IMR-90 (cell line): ENCODE measurements around the gene HFE. TPM values are rescaled to one million over a fixed set of nuclear protein-coding genes. Genes with fewer than 3 reads are reported as not detected.
A peak's percentile ranks its signal among the peaks of the same experiment; 100 is the strongest.

Experiments used
- ATAC-seq: fragments of 200-7000 bp; cut with Tn5 transposase; 2 replicates; pipeline ENCODE4 v1.9.1; 2020; ENCODE audit warnings: low read depth, mild to moderate bottlenecking, moderate library complexity
- BruUV-seq: library from RNA; stranded (reverse); fragments of 400-500 nt; replicated peaks from 2 replicates; lab custom pipeline; 2021; lab: Mats Ljungman, UMichigan
- CTCF ChIA-PET: fragments of 300-600 bp; formaldehyde crosslinking; extraction: SDS; loops from one replicate; lab custom pipeline; 2021; ENCODE audit warnings: antibody characterized with exemption; lab: Yijun Ruan, JAX
- POLR2A ChIA-PET: fragments of 300-600 bp; sonication (Branson Sonifier 250); formaldehyde crosslinking; loops from one replicate; lab custom pipeline; 2022; ENCODE audit warnings: antibody characterized with exemption; ENCODE audit not compliant: unreplicated experiment; lab: Charles Lee
- DNase-seq: peaks from one replicate; pipeline ENCODE4 v3.0.0; 2013
- H2AFZ ChIP-seq: replicated peaks from 2 replicates; pipeline ENCODE3; 2013; ENCODE audit warnings: low read length, mild to moderate bottlenecking; ENCODE audit not compliant: poor library complexity
- H2AK5ac ChIP-seq: 2 replicates; pipeline ENCODE4 v1.6.1; 2013; ENCODE audit warnings: low read depth, low read length, inconsistent platforms
- H2AK9ac ChIP-seq: replicated peaks from 2 replicates; pipeline ENCODE3; 2013; ENCODE audit warnings: mild to moderate bottlenecking, low read depth, low read length, moderate library complexity; ENCODE audit not compliant: poor library complexity
- H2BK120ac ChIP-seq: 2 replicates; pipeline ENCODE4 v1.6.1; 2013; ENCODE audit warnings: low read depth, low read length, inconsistent platforms
- H2BK15ac ChIP-seq: 3 replicates; pipeline ENCODE4 v1.6.1; 2013; ENCODE audit warnings: low read depth, low read length, inconsistent platforms
- H2BK20ac ChIP-seq: 2 replicates; pipeline ENCODE4 v1.6.1; 2013; ENCODE audit warnings: low read depth, mild to moderate bottlenecking, inconsistent platforms, low read length, moderate library complexity
- H2BK5ac ChIP-seq: 2 replicates; pipeline ENCODE4 v1.6.1; 2013; ENCODE audit warnings: mild to moderate bottlenecking, low read depth, low read length, inconsistent platforms; ENCODE audit not compliant: poor library complexity, severe bottlenecking
- H3K14ac ChIP-seq: replicated peaks from 2 replicates; pipeline ENCODE4 v1.6.1; 2013; ENCODE audit warnings: low read depth, low read length, inconsistent platforms
- H3K18ac ChIP-seq: 2 replicates; pipeline ENCODE4 v1.6.1; 2013; ENCODE audit warnings: low read depth, low read length, control low read depth
- H3K23ac ChIP-seq: 2 replicates; pipeline ENCODE4 v1.6.1; 2013; ENCODE audit warnings: low read depth, low read length, inconsistent platforms
- H3K27ac ChIP-seq: 2 replicates; pipeline ENCODE4 v1.5.1; 2013; ENCODE audit warnings: mild to moderate bottlenecking, control low read depth, low read length; ENCODE audit not compliant: insufficient read depth
- H3K27me3 ChIP-seq: 2 replicates; pipeline ENCODE4 v1.6.1; 2013; ENCODE audit warnings: low read length; ENCODE audit not compliant: control insufficient read depth, insufficient read depth
- H3K36me3 ChIP-seq: 2 replicates; pipeline ENCODE4 v1.6.1; 2013; ENCODE audit warnings: low read length, mixed read lengths; ENCODE audit not compliant: control insufficient read depth, insufficient read depth
- H3K4ac ChIP-seq: 2 replicates; pipeline ENCODE4 v1.6.1; 2013; ENCODE audit warnings: low read depth, low read length, inconsistent platforms
- H3K4me1 ChIP-seq: 2 replicates; pipeline ENCODE4 v1.6.1; 2013; ENCODE audit warnings: low read length, mixed read lengths; ENCODE audit not compliant: control insufficient read depth, insufficient read depth
- H3K4me2 ChIP-seq: 2 replicates; pipeline ENCODE4 v1.6.1; 2013; ENCODE audit warnings: low read depth, mild to moderate bottlenecking, control low read depth, low read length, moderate library complexity
- H3K4me3 ChIP-seq: 2 replicates; pipeline ENCODE4 v1.5.1; 2013; ENCODE audit warnings: low read depth, mild to moderate bottlenecking, control low read depth, low read length, moderate library complexity; ENCODE audit not compliant: insufficient read depth
- H3K56ac ChIP-seq: 2 replicates; pipeline ENCODE4 v1.6.1; 2013; ENCODE audit warnings: low read length, inconsistent platforms; ENCODE audit not compliant: insufficient read depth; ENCODE audit errors: extremely low read depth
- H3K79me1 ChIP-seq, 2 experiments: 2 replicates each; pipeline ENCODE4 v1.6.1; 2013; ENCODE audit warnings: low read length in 2 of 2, inconsistent platforms in 1 of 2, low read depth in 1 of 2
- H3K9ac ChIP-seq: 2 replicates; pipeline ENCODE4 v1.6.1; 2013; ENCODE audit warnings: low read depth, low read length, control low read depth
- H3K9me1 ChIP-seq: 2 replicates; pipeline ENCODE4 v1.6.1; 2013; ENCODE audit warnings: low read length, inconsistent platforms; ENCODE audit not compliant: insufficient read depth
- H3K9me3 ChIP-seq: 2 replicates; pipeline ENCODE4 v1.6.1; 2013; ENCODE audit warnings: low read length; ENCODE audit not compliant: control insufficient read depth, insufficient read depth
- H4K20me1 ChIP-seq: 2 replicates; pipeline ENCODE4 v1.6.1; 2013; ENCODE audit warnings: low read length, inconsistent platforms; ENCODE audit not compliant: insufficient read depth
- H4K5ac ChIP-seq: 2 replicates; pipeline ENCODE4 v1.6.1; 2013; ENCODE audit warnings: mild to moderate bottlenecking, low read depth, low read length, control low read depth
- H4K8ac ChIP-seq, 2 experiments: 2 replicates each; pipeline ENCODE4 v1.6.1; 2013; ENCODE audit warnings: low read depth in 2 of 2, low read length in 2 of 2, control low read depth in 1 of 2, inconsistent platforms in 1 of 2
- H4K91ac ChIP-seq: 2 replicates; pipeline ENCODE4 v1.6.1; 2013; ENCODE audit warnings: low read depth, low read length, inconsistent platforms; ENCODE audit not compliant: insufficient read depth
- BHLHE40 ChIP-seq: fragments of 150-350 bp; IDR thresholded peaks from 2 replicates; pipeline ENCODE4 v1.6.1; 2016; ENCODE audit warnings: mild to moderate bottlenecking, low read depth, low read length
- CEBPB ChIP-seq: IDR thresholded peaks from 2 replicates; pipeline ENCODE4 v1.6.1; 2012; ENCODE audit warnings: low read depth, low read length, improper control_type of control experiment
- CHD1 ChIP-seq: IDR thresholded peaks from 2 replicates; pipeline ENCODE4 v1.6.1; 2012; ENCODE audit warnings: low read depth, low read length, improper control_type of control experiment
- CTCF ChIP-seq: conservative IDR thresholded peaks from 2 replicates; pipeline ENCODE4 v1.5.1; 2012; ENCODE audit warnings: mild to moderate bottlenecking, low read depth, low read length, improper control_type of control experiment
- ELK1 ChIP-seq: fragments of 150-350 bp; IDR thresholded peaks from 2 replicates; pipeline ENCODE4 v1.6.1; 2016; ENCODE audit warnings: low read depth, mild to moderate bottlenecking, low read length, moderate library complexity, borderline replicate concordance
- FOS ChIP-seq: fragments of 150-350 bp; IDR thresholded peaks from 2 replicates; pipeline ENCODE4 v1.6.1; 2016; ENCODE audit warnings: low read depth, low read length
- MAFK ChIP-seq: IDR thresholded peaks from 2 replicates; pipeline ENCODE4 v1.6.1; 2012; ENCODE audit warnings: low read depth, low read length, improper control_type of control experiment
- MAZ ChIP-seq: IDR thresholded peaks from 2 replicates; pipeline ENCODE4 v1.6.1; 2012; ENCODE audit warnings: low read depth, mild to moderate bottlenecking, low read length, improper control_type of control experiment, moderate library complexity, borderline replicate concordance
- MXI1 ChIP-seq: IDR thresholded peaks from 2 replicates; pipeline ENCODE4 v1.6.1; 2012; ENCODE audit warnings: low read depth, mild to moderate bottlenecking, low read length, moderate library complexity, borderline replicate concordance
- NFE2L2 ChIP-seq: fragments of 150-350 bp; IDR thresholded peaks from 2 replicates; pipeline ENCODE4 v1.6.1; 2016; ENCODE audit warnings: low read depth, mild to moderate bottlenecking, low read length
- POLR2A ChIP-seq: IDR thresholded peaks from 2 replicates; pipeline ENCODE4 v1.6.1; 2012; ENCODE audit warnings: mild to moderate bottlenecking, low read depth, low read length
- RAD21 ChIP-seq: IDR thresholded peaks from 2 replicates; pipeline ENCODE4 v1.6.1; 2012; ENCODE audit warnings: low read length, improper control_type of control experiment
- RCOR1 ChIP-seq: IDR thresholded peaks from 2 replicates; pipeline ENCODE4 v1.6.1; 2012; ENCODE audit warnings: mild to moderate bottlenecking, low read length, improper control_type of control experiment; ENCODE audit not compliant: insufficient replicate concordance
- RFX5 ChIP-seq: IDR thresholded peaks from 2 replicates; pipeline ENCODE4 v1.8.0; 2012; ENCODE audit warnings: low read depth, mild to moderate bottlenecking, low read length, moderate library complexity
- SMC3 ChIP-seq: fragments of 150-350 bp; IDR thresholded peaks from 2 replicates; pipeline ENCODE4 v1.6.1; 2016; ENCODE audit warnings: low read depth, mild to moderate bottlenecking, antibody characterized with exemption, low read length, moderate library complexity
- USF2 ChIP-seq: fragments of 150-350 bp; IDR thresholded peaks from 2 replicates; pipeline ENCODE4 v1.6.1; 2017; ENCODE audit warnings: mild to moderate bottlenecking, antibody characterized with exemption, low read length, low read depth
- WGBS, 2 experiments: methylation state at CpG; one replicate each; pipeline versions ENCODE4 v1.1.5 to v1.1.7; 2013; ENCODE audit warnings: missing lambda C conversion rate in 2 of 2; ENCODE audit not compliant: insufficient read length in 1 of 2; ENCODE audit errors: extremely low coverage in 2 of 2; 5-methylcytosine and 5-hydroxymethylcytosine counted together
- dilution Hi-C: fragments of 300-500 bp; cut with HindIII; formaldehyde crosslinking; loops from one replicate; pipeline ENCODE4 v1.14.3; 2018; ENCODE audit warnings: low sequenced_read_pairs; ENCODE audit not compliant: unreplicated experiment
- in situ Hi-C: fragments of 300-500 bp; cut with MboI; formaldehyde crosslinking; loops from 3 replicates; pipeline ENCODE4 v1.14.3; 2019; ENCODE audit warnings: low sequenced_read_pairs, inconsistent platforms, mixed read lengths
- intact Hi-C: fragments of 100-400 bp; cut with micrococcal nuclease; formaldehyde crosslinking; loops from 2 replicates; pipeline ENCODE4 v1.10.0; 2022
- polyA plus RNA-seq, 3 experiments: library from polyadenylated mRNA; depleted of rRNA; stranded (reverse); fragments of >200 nt; gene quantifications; 2 replicates each; pipeline ENCODE4 v1.2.3, GENCODE V29; 2012; ENCODE audit warnings: low replicate concordance in 1 of 3
- total RNA-seq: library from RNA; depleted of rRNA; stranded (reverse); fragments of >200 nt; gene quantifications from 2 replicates; pipeline ENCODE4 v1.2.3, GENCODE V29; 2012

HFE gene
- total and polyA plus RNA-seq, 2 of the 4 experiments (the other 2 are of a cell fraction): 14.9 to 15.7 TPM

- Histone ChIP-seq H3K27me3 (no peaks in the 10 kb centered on the region), H3K79me1 (no peaks in the 10 kb centered on the region), H3K4ac (no peak overlapping the region), H4K91ac (no peak overlapping the region), H3K18ac (no peak overlapping the region), H2AK9ac (no peak overlapping the region), H2BK20ac (0 out of 2 replicates have a peak overlapping the region, but pooled peaks have one; percentile 16), H3K36me3 (no peaks in the 10 kb centered on the region), H3K27ac (no peak overlapping the region), H3K14ac (no peak overlapping the region), H3K4me1 (peaks cover 3% of the 10 kb centered on the region; the same call in 1 of the 2 replicates), H2AK5ac (no peak overlapping the region), H4K5ac (no peak overlapping the region), H3K4me3 (no peak overlapping the region), H2BK5ac (no peak overlapping the region), H3K9me3 (peaks cover 2% of the 10 kb centered on the region; the same call in 1 of the 2 replicates), H2BK15ac (no peak overlapping the region), H3K56ac (no peak overlapping the region), H3K23ac (no peak overlapping the region), H3K9me1 (peaks cover 3% of the 10 kb centered on the region), H2AFZ (no peak overlapping the region), H2BK120ac (no peak overlapping the region), H4K8ac (no peak overlapping the region), H3K9ac (no peak overlapping the region), H3K4me2 (no peak overlapping the region), H4K20me1 (no peaks in the 10 kb centered on the region)
- WGBS, 2 experiments: 100% methylated on average over 1 of the region's 6 CpGs; no CpG with 5 or more reads in 1 of the 2 experiments
- TF ChIP-seq MXI1 (no peak), CTCF (no peak), RAD21 (no peak), MAFK (no peak), SMC3 (no peak), CEBPB (no peak), POLR2A (no peak), CHD1 (no peak), BHLHE40 (no peak), USF2 (no peak), FOS (no peak), RFX5 (no peak), ELK1 (no peak), MAZ (no peak), RCOR1 (no peak), NFE2L2 (no peak)
- dilution Hi-C loops: no loop called here
- DNase-seq (no peak), ATAC-seq (no peak)
- in situ Hi-C loops: no loop called here
- ChIA-PET POLR2A (no interaction called here), CTCF (no interaction called here)
- intact Hi-C loops: no loop called here
- BruUV-seq: no TSS peak
These were observed 22.5 kb downstream of the HFE start for GRCh38 chr6:26109772-26110171.
